ENCODE measurements around the gene TRIM13.

TRIM13 gene

DNA sequence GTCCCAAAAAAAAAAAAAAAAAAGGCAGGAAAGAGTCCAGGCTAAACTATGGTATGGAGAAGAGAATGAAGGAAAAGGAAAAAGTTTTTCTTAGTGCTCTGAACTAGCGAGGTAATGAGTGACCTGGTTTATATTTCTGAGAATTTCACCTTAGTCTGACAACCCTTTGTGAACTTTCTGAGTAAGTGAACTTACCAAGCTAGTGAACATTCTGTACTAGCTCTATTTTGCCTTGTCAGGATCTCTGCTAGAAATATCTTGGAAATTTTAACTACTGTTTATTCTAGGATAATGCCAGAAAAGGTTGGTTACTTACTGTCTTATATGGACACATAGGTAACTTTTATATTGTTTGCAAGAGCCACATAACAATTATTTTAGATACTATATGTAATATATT is 4.4 kb downstream of the TRIM13 start:
- Histone ChIP-seq H4K20me1 (ENCODE audit: control insufficient read depth, insufficient read depth, low read depth, low read length) (0 out of 2 replicates have a peak, but pooled peaks cover 2% of the 10 kb centered on the region), H3K9me3 (ENCODE audit: control insufficient read depth, insufficient read depth, low read length) (no peaks in the 10 kb centered on the region), H3K27ac (ENCODE audit: low read depth, low read length) (no peak overlapping the region), H3F3A (ENCODE audit: control insufficient read depth, insufficient read depth) (peaks cover 4% of the 10 kb centered on the region; the same call in 1 of the 2 replicates), H3K27me3 (ENCODE audit: control insufficient read depth, low read length) (no peaks in the 10 kb centered on the region), H3K9me2 (replicated peaks; ENCODE audit: control insufficient read depth, low read length) (no peaks in the 10 kb centered on the region), H3K4me2 (ENCODE audit: low read length) (peak overlapping the region; percentile 17; the same call in 1 of the 2 replicates), H3K79me2 (ENCODE audit: control insufficient read depth, low read length) (peaks cover 88% of the 10 kb centered on the region), H3K4me1 (ENCODE audit: control insufficient read depth, low read length) (peaks cover 33% of the 10 kb centered on the region), H3K36me3 (ENCODE audit: control insufficient read depth, low read length) (peaks cover 85% of the 10 kb centered on the region), H3K4me3 (ENCODE audit: low read length) (no peak overlapping the region)
- TF ChIP-seq, protein P1, sequence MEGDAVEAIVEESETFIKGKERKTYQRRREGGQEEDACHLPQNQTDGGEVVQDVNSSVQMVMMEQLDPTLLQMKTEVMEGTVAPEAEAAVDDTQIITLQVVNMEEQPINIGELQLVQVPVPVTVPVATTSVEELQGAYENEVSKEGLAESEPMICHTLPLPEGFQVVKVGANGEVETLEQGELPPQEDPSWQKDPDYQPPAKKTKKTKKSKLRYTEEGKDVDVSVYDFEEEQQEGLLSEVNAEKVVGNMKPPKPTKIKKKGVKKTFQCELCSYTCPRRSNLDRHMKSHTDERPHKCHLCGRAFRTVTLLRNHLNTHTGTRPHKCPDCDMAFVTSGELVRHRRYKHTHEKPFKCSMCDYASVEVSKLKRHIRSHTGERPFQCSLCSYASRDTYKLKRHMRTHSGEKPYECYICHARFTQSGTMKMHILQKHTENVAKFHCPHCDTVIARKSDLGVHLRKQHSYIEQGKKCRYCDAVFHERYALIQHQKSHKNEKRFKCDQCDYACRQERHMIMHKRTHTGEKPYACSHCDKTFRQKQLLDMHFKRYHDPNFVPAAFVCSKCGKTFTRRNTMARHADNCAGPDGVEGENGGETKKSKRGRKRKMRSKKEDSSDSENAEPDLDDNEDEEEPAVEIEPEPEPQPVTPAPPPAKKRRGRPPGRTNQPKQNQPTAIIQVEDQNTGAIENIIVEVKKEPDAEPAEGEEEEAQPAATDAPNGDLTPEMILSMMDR (IDR thresholded peaks at IDR 0.05; ENCODE audit: low read depth, low read length, poor library complexity, severe bottlenecking): no peak
- no peak for TF ChIP-seq EZH2phosphoT487 (IDR thresholded peaks at IDR 0.05; ENCODE audit: borderline replicate concordance, low read length)

DNA sequence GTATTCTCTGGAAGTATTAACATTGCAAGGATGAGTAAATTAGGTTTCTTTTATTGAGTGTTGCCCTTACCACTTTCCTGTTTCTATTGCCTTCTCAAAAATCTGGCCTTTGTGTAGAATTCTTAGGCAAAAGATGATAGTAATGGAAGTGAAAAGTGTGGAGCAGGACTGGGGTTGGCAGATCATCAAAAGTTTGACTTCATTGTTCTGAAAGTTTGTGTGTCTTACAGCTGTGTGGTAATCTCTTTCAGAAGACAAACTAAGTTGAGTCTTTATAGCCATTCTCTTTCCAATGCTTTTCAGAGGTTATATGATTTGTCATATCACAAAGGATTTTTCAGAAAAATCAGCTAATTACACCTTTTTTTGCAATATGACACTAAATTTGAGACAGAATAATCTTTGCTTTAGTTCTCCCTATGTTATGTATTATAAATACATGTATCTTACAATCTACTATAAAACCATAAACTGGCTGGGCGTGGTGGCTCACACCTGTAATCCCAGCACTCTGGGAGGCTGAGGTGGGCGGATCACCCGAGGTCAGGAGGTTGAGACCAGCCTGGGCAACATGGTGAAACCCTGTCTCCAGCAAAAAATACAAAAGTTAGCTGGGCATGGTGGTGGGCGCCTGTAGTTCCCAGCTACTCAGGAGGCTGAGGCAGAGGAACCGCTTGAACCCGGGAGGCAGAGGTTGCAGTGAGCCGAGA is 9.7 kb downstream of the TRIM13 start:
- Histone ChIP-seq H3K4me1 (ENCODE audit: control insufficient read depth, low read length) (peaks cover 6% of the 10 kb centered on the region; the same call in 1 of the 2 replicates), H3K4me2 (ENCODE audit: low read length) (no peak overlapping the region), H3K27ac (ENCODE audit: low read depth, low read length) (no peak overlapping the region), H3K79me2 (ENCODE audit: control insufficient read depth, low read length) (peaks cover 87% of the 10 kb centered on the region), H3K9me3 (ENCODE audit: control insufficient read depth, insufficient read depth, low read length) (no peaks in the 10 kb centered on the region), H3K27me3 (ENCODE audit: control insufficient read depth, low read length) (no peaks in the 10 kb centered on the region), H3F3A (ENCODE audit: control insufficient read depth, insufficient read depth) (peaks cover 17% of the 10 kb centered on the region; the same call in 1 of the 2 replicates), H4K20me1 (ENCODE audit: control insufficient read depth, insufficient read depth, low read depth, low read length) (no peaks in the 10 kb centered on the region), H3K36me3 (ENCODE audit: control insufficient read depth, low read length) (peaks cover 70% of the 10 kb centered on the region), H3K9me2 (replicated peaks; ENCODE audit: control insufficient read depth, low read length) (no peaks in the 10 kb centered on the region), H3K4me3 (ENCODE audit: low read length) (no peak overlapping the region)
- no peak for TF ChIP-seq EZH2phosphoT487 (IDR thresholded peaks at IDR 0.05; ENCODE audit: borderline replicate concordance, low read length)
- TF ChIP-seq, protein P1 (IDR thresholded peaks at IDR 0.05; ENCODE audit: low read depth, low read length, poor library complexity, severe bottlenecking): no peak

DNA sequence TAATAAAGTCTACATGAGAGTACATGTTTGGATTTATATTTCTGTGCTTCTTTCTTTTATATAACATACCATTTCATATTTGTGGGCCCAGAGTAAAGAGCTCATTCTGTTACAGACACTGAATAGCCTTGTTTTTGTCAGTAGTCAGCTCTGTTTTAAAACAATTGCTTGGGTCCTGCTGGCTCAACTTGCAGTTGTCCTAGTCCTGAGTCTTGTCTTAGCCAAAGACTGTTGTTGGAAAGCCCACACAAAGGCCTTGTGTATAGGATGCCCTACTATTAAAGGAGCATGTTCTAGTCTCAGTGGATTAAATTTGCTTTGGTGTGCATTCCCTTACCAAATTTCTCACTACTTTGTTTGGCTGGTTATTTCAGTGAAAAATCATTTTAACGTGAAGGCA is 14.6 kb downstream of the TRIM13 start:
- no peaks in the 10 kb centered on the region for H3K9me2 ChIP-seq (replicated peaks; ENCODE audit: control insufficient read depth, low read length)
- H3K79me2 ChIP-seq (ENCODE audit: control insufficient read depth, low read length): peaks cover 80% of the 10 kb centered on the region
- no peak for TF ChIP-seq EZH2phosphoT487 (IDR thresholded peaks at IDR 0.05; ENCODE audit: borderline replicate concordance, low read length)
- TF ChIP-seq, protein P1 (IDR thresholded peaks at IDR 0.05; ENCODE audit: low read depth, low read length, poor library complexity, severe bottlenecking): no peak
- H4K20me1 ChIP-seq (ENCODE audit: control insufficient read depth, insufficient read depth, low read depth, low read length): no peaks in the 10 kb centered on the region
- H3K4me3 ChIP-seq (ENCODE audit: low read length): no peak overlapping the region
- H3K4me2 ChIP-seq (ENCODE audit: low read length): no peak overlapping the region
- H3F3A ChIP-seq (ENCODE audit: control insufficient read depth, insufficient read depth): peaks cover 36% of the 10 kb centered on the region; the same call in 1 of the 2 replicates
- H3K27me3 ChIP-seq (ENCODE audit: control insufficient read depth, low read length): no peaks in the 10 kb centered on the region
- H3K4me1 ChIP-seq (ENCODE audit: control insufficient read depth, low read length): no peaks in the 10 kb centered on the region
- peaks cover 69% of the 10 kb centered on the region for H3K36me3 ChIP-seq (ENCODE audit: control insufficient read depth, low read length)
- H3K27ac ChIP-seq (ENCODE audit: low read depth, low read length): no peak overlapping the region
- no peaks in the 10 kb centered on the region for H3K9me3 ChIP-seq (ENCODE audit: control insufficient read depth, insufficient read depth, low read length)
